Left renal cortex interstitium (tissue), 4 donors: ENCODE results near the gene ZNF75A. TPM values are rescaled to one million over a fixed set of nuclear protein-coding genes. Genes with fewer than 3 reads are reported as not detected.

ENCODE experiments used
- DNase-seq, 4 donors: peaks; one replicate each; pipeline ENCODE4 v3.0.0-alpha.2; 2013; ENCODE audit warnings: low read depth in 4 of 4, low spot score in 2 of 4, missing footprints in 1 of 4
- polyA plus RNA-seq, 4 donors: library from polyadenylated mRNA; unstranded; fragments of 120-200 nt; gene quantifications; one replicate each; pipeline ENCODE4 v1.2.1, GENCODE V29; 2013; ENCODE audit not compliant: insufficient read length in 4 of 4

Gene ZNF75A
- polyA plus RNA-seq, 4 donors: 36.3 to 65.8 (median 55.8) TPM

DNA sequence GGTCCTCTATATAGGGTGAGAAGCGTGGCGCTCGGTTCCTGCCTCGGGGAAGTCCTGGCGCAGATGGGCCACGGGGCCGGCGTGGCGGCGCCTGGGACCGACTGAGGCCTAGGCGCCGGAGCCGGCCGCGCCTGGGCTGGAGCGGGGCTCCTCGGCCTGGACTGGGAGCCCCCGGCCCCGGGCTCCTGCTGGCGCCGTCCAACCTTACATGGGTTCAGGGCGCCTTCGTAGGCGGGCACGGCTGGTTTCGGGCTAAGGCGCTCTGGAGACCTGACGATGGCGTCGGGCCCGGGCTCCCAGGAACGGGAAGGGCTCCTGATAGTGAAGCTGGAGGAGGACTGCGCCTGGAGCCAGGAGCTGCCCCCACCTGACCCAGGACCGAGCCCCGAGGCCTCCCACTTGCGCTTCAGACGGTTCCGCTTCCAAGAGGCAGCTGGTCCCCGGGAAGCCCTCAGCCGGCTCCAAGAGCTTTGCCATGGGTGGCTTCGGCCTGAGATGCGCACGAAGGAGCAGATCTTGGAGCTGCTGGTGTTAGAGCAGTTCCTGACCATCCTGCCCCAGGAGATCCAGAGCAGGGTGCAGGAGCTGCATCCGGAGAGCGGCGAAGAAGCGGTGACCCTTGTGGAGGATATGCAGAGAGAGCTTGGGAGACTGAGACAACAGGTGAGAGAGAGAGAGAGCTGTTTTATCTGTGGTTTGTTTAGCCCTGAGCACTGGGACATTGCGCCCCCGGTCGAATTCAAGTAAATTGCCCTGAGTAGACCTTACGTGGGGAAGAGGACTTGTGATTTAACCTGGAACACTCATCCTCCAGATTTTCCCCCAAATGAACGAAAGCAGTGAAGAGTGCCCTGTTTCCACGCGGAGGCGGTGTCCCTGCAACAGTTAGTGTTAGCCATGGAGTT, 21.5 kb upstream of the ZNF75A start:
- no peak for DNase-seq

DNA sequence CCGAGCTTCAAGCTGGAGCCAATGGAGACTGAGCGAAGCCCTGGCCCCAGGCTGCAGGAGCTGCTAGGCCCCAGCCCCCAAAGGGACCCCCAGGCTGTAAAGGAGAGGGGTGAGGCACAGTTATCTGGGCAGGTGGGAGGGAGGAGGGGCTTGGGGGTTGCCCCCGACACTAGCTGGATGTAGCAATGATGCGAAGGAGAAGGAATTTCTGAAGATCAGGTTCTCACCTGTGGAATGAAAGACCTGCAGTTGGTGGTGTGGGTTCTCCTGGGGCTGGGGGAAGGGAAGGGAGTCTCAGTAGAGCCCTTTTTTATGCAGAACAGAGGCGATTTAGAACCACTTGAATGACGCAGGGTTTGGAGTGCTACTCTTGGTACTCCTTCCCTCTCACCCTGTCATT, 20.2 kb upstream of the ZNF75A start:
- DNase-seq: no peak

DNA sequence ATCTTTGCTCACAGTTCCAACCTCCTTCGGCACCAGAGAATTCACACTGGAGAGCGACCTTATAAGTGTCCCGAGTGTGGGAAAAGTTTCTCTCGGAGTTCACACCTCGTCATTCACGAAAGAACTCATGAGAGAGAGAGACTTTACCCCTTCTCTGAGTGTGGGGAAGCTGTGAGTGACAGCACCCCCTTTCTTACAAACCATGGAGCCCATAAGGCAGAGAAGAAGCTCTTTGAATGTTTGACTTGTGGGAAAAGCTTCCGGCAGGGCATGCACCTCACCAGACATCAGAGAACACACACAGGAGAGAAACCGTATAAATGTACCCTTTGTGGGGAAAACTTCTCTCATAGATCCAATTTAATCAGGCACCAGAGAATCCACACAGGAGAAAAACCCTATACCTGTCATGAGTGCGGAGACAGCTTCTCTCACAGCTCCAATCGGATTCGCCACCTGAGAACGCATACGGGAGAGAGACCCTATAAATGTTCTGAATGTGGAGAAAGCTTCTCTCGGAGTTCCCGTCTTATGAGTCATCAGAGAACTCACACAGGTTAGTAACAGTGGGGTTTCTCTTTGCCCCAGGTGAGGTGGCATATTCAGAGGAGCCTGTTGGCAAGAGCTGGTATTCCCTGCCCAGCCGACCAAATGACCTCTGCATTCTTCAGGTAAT, 15.2 kb upstream of the ZNF75A start:
- no peak for DNase-seq

DNA sequence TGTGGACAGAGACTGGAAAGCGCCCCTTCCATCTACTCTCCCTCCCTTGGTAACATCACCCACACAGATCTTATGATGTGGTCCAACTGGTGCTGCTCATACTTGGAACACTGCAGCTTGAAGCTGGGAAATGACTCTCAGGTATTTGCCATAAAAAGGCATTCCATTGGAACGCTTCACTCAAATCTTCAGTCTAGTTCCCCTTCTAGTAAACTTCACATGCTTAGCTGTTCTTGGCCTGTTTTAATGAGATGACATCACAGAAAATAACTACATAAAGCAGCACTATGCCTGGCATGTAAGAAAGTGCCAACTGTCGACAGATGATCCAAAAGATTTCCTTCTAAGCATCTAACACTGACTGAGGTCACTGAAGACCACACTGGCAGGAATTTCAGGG, 12.7 kb upstream of the ZNF75A start:
- no peak for DNase-seq

DNA sequence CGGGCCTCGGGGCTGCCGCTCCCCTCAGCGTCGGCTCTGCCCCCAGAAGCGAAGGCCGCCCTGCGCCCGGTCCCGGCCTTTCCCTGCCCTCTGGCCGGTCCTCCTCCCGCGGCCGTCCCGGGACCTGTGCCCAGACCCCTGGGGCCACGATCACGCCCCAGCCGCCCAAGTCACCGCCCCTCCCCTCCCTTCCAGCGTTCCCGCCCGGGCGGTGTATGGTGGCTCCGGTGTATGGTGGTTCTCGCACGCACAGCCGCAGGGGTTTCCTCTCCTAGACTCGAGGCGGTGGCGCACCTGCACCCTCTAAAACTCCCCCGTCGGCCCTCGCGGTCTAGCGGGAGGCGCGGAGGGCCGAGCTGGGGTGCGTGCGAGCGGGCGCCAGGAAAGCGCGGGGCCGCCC, 10.1 kb upstream of the ZNF75A start:
- no peak for DNase-seq

DNA sequence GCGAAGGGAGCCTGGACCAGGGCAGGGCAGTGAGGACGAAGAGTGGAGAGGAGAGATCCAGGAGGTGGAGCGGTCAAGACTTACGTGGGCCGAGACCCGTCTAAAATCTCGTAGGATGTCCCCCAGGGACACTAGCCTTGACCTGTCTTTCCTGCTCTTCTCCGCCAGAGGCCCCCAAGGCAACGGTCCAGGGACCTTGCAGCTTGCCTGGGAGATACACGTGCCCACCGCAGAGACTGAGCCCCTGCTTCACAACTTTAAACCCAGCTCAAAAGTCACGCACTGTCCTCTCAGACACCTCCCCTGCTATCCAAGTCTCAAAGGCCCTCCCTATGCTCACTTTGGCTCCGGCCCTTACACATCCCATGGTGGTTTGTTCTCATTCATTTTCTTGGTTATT, 9.5 kb upstream of the ZNF75A start:
- no peak for DNase-seq

DNA sequence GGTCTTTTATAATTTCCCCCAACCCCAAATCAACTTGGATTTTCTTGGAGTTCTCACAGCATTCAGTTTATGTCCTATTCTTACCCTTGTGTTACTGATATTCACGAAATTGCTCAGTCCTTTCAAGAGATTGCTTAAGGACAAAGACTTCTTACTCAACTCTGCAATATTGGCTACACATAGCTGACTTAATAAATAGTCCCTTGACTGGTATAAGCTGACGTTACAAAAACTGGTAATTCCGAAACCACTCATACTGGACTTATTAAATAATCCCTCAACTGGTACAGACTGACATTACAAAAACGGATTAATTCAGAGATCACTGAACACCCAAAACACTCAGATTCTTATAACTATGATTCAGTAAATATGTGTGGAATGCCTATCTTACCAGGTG, 927 bp upstream of the ZNF75A start:
- no peak for DNase-seq

DNA sequence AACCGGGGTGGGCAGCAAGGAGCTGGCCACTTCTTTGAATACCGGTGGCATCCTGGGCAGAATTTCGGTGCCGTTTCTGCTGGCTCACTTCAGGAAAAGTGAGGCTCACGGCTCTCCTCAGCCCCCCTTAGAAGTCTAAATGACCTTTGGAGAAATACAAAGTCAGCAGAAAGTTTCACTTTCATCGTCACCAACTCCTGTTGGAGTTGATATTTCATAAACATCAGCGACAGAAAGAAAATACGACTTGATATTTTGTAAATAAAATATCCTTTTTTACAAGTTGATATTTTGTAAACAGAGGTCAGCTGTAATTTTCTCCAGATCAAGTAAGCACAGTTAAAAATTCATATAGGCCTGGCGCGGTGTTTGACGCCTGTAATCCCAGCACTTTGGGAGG, 781 bp downstream of the ZNF75A start:
- no peak for DNase-seq

DNA sequence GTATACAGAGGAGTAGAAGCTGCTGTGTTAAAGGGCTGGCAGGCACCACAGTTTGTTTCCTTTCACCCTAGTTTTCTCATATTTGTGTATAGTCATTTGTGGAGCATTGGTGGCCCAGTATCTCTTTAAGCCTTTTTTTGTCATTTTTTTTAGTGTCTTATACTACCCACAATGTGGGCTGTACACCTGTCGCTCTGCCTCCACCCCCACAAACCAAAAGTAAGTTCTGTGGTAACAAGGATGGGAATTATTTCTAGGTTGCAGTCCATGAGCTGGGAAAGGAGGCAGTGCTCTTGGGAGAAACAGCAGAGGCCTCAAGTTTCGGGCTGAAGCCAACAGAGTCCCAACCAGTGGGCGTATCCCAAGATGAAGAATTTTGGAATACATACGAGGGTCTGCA, 6.2 kb downstream of the ZNF75A start:
- no peak for DNase-seq

DNA sequence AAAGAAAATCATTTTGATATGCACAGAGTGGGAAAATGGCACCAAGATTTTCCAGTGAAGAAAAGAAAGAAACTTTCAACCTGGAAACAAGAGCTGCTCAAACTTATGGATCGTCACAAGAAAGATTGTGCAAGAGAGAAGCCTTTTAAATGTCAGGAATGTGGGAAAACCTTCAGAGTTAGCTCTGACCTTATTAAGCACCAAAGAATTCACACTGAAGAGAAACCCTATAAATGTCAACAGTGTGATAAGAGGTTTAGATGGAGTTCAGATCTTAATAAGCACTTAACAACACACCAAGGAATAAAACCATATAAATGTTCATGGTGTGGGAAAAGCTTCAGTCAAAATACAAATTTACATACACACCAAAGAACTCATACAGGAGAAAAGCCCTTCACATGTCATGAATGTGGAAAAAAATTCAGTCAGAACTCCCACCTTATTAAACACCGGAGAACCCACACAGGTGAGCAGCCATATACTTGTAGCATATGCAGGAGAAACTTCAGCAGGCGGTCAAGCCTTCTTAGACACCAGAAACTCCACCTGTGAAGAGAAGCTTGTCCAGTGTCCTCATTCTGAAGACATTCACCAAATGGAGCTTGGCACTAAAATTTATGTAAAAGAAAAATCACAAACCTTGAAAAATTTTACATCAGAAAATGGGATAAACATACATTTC, 12.2 kb downstream of the ZNF75A start:
- no peak for DNase-seq

DNA sequence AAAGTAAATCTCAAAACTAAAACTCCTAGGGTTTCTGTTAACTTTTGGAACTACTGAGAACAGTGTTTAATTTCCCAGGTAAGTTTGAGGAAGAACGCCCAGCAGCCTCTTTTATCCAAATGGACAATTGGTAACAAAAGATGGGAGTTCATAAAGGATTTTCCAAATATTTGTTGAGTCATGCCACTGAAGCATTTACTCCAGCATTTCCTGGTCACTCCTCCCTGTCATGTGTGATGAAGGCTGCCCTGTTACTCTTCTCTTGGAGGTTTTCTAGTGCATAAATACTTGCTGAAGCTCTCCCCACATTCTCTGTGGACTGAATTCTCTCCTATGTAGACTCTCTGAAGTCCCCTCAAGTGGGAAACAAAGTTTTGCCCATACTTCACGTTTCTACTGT, 16.5 kb downstream of the ZNF75A start:
- DNase-seq: no peak

DNA sequence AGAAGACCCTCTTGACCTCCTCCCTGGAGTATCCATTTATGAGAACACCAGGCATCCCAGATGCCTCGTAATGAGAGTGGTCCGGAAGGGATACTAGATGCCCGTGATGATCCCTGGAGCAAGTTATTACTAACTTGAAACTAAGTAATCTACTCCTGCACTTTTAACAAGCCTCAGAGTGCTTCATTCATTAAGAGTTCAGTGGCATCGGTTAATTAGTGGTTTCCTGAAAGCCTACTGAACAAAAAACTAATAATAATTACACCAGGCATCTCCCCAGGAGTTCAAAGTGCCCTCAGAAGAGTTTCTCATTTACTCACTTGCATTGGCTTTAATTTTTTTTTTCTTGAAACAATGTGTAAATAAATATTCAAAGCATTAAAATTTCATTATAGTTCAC, 22.2 kb downstream of the ZNF75A start:
- DNase-seq: no peak

DNA sequence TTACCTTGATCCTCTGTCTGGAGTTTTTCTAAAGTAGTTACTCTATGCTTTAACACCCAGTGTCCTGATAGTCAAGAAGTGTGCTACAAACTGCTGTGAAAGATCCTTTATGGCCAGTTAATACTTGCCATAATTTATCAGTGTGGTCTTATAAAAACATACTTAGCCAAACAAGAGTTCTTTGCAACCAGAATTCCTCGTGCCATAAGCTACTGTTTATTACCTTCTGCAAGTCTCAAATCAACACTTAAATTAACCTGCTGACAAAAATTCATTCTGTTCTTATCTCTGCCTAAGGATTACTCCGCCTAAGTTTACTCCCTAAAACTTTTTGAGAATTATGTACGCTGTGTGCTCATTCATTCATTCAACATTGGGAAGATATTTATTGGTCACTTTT, 22.8 kb downstream of the ZNF75A start:
- no peak for DNase-seq

DNA sequence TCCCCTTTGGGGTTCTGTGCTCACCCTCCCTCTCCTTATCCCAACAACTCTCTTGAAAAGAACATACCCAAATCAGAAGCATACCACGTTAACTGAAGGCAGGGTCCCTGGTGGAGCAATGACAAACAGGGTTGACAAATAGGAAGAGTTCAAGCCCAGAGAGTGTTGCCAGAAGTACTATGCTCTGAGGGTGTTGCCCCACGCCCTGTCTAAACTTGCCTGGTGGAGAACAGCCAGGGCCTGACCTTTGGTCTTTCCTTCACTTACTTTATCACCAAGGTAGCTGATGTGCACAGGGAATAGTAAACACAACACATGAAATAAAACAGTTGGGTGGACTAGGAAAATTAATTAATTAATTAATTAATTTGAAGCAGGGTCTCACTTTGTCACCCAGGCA, 23.3 kb downstream of the ZNF75A start:
- no peak for DNase-seq

DNA sequence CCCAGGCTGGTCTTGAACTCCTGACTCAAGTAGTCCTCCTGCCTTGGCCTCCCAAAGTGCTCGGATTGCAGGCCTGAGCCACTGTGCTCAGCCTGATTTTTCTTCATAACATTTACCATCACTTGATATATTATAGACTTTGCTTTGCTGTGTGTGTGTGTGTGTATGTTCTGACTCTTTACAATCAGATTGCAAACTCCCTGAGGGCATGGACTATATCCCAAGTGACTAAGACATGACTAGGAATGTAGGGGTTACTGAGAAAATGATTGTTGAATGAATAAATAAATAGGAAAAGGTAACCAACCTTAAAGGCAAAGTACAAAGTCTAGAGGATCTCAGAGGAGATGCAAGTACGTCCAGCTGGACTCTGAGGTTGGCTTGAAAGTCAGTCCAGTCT, 40.7 kb downstream of the ZNF75A start:
- no peak for DNase-seq

DNA sequence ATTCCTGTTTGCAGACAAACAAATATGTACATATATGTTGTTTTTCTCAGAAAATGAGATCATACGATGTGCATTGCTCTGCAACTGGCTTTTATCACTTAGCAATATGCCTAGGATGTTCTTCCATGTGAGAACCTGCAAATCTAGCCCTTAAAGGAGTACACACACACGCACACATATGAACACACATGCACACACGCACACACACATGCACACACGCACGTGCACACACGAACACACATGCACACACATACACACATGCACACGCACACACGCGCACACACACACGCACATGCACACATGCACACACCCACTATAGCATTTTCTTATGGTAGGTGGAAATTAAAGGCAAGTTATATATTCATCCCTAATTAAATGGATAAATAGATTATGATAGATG, 42.3 kb downstream of the ZNF75A start:
- DNase-seq: no peak

DNA sequence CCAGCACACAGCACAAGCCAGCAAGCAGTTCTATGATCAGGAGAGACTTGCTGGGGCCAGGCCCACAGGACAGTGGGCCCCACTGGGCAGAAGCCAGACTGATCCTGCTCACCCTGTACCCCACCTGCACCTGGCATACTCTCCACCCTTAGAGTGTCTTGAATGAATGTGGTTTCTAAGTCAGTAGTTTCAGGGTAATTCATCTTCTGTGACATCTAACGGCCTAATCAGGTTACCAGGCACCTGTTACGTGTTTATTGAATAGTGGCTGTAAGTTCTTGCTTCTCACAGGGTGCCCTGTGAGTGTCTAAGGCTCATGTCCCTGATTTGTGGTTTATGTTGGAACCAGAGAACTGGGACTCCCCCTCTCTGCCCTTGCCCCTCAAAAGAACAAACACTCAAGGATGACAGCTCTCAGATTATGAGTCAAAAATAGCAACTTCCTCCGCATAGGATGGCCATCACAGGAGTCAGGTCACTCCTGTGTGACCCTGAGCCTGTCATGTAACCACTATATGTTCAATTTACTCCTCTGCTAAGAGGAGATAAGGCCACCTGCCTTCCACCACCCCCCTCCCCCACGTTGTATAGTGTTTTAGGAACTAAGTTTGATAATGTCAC, 43.4 kb downstream of the ZNF75A start:
- DNase-seq: no peak

DNA sequence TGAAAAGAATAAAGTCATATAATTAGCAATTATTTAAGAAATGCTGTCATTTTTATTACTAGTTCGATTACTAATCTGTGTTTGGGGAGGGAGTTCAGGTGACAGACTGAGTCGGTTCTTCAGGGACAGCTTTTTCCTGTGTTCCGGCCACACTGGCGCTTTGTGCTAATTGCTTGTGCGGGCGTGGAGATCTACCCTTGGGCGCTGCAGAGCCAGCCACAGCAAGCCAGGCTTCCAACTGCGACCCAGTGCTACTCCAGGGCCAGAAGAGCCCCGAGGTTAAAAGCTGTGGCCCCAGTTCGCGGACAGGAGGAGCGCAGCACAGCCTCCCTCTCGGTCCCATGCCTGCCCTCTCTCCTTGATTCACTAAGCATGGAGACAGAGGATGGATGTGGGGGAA, 43.9 kb downstream of the ZNF75A start:
- DNase-seq: no peak

DNA sequence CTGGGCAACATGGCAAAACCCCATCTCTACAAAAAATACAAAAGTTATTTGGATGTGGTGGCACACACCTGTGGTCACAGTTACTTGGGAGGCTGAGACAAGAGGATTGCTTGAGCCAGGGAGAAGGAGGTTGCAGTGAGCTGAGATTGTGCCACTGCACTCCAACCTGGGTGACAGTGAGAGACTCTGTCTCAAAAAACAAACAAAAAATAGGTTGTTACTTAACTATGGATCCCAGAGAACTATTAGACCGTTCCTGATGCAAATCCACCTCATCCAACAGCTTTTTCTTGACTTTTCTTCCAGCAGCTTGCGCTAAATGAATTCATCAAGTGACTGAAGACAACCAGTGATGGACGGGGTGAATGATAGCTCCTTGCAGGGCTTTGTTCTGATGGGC, 50.3 kb downstream of the ZNF75A start, which contains the start of gene OR2C1:
OR2C1 (plus strand) TSS at position 301 of the 400 bp plus-strand sequence; CDS start at position 353, 52 bp downstream.
- no peak for DNase-seq

DNA sequence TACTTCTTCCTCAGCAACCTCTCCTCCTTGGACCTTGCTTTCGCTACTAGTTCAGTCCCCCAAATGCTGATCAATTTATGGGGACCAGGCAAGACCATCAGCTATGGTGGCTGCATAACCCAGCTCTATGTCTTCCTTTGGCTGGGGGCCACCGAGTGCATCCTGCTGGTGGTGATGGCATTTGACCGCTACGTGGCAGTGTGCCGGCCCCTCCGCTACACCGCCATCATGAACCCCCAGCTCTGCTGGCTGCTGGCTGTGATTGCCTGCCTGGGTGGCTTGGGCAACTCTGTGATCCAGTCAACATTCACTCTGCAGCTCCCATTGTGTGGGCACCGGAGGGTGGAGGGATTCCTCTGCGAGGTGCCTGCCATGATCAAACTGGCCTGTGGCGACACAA, 50.8 kb downstream of the ZNF75A start:
- DNase-seq: no peak

DNA sequence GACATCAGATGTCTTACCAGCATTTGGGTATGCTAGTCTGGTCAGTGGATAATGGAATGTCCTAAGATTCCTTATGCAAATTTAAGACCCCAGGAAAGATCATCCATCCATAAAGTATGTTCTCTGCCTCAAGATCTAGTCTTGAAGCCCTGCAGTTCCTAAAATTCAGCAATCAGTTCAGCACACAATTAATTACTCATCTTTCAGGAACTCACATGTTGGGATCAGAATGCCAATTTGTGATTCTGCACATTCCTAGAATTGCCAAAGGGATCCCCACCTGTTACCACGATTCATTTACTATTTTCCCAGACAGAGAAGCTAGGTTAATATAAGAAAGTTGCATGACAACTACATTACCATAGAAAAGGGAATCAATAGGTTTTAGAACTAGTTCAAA, 53.6 kb downstream of the ZNF75A start:
- no peak for DNase-seq
